HTERT RPE-1 (cell line): ENCODE results near the gene SMIM35.

Experiments
- in situ Hi-C: fragments of 300-500 bp; cut with MboI; formaldehyde crosslinking; loops from 4 replicates; pipeline ENCODE4 v1.14.3; 2020; ENCODE audit warnings: low sequenced_read_pairs

Gene SMIM35

DNA sequence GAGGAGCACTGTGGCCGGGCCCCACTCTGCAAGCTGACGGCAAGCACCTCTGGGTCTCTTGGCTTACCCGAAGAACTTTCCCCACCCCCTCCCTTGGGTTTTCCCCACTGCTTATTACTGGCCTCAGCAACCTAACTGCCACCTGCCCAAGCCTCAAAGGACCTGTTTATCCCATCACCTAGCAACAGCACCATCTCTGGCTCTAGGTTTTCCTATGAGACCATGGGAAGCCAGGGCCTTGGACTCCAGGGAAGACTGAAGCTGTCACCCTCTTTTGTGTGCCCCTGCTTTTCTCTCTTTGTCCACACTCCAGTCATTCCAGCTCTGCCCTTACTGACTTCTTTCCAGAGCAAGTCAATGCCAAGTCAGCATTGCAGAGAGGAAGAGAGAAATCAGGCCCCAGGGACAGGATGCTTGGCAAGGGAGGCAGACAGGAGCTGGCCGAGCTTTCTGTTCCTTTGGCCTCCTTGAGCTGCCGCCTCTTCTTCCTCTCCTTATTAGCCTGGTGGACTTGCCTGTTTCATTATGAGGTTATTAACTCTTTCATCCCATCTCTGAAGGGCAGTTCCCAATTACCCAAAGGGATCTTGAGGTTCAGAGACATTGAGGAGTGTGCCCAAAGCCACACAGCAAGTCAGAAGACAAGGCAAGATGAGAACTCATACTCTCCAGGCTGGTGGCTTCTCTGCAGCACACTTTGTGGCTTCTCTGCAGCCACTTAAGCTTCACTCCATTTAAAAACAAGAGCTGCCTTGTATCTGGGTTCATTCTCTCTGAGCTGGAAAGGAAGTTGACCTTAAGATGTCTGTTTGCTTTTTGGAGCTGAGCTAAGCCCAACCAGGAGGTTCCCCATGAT, at the start of gene SMIM35:
Gene SMIM35, minus strand, starts transcription at position 51 of the 856 bp plus-strand sequence. CDS start 206 bp downstream, outside the sequence.
- in situ Hi-C loops, result no loop called here

DNA sequence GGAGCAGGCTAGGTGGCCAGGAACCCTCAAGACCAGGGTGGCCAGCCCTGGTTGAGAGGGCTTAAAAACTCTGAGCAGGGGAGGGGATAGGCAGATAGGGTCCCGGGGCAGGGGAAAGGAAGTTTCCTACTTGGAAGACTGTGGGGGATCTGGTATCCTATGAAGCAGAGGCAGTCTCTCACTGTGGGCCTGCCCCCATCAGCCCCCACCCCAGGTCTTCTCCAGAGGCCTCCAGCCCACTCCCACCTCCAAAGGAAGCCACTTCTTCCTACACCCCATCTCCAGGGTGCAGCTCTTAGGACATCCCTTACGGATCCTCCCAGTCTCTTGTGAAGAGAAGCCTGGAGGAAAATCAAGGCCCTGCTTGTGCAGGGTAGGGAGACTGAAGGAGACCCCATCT, 49.6 kb upstream of the SMIM35 start:
- in situ Hi-C loops, result no loop called here

DNA sequence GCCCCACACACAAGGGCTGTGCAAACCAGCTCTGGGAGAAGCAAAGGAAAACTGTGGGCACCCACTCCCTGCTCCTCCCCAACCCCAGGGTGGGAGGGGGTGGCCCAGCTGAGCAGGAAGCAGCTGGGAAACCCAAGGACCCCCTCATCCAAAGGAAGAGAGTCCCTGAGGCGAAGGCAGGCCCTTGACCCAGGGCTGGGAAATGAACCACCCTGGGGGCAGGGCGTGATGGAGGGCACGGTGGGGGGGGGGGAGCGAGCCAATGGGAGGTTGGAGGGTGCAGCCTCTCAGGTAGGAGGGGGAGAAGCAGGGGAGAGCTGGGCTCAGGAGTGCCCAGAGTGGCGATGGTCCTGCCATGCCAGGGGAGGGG, 49.0 kb upstream of the SMIM35 start:
- in situ Hi-C loops, result no loop called here

DNA sequence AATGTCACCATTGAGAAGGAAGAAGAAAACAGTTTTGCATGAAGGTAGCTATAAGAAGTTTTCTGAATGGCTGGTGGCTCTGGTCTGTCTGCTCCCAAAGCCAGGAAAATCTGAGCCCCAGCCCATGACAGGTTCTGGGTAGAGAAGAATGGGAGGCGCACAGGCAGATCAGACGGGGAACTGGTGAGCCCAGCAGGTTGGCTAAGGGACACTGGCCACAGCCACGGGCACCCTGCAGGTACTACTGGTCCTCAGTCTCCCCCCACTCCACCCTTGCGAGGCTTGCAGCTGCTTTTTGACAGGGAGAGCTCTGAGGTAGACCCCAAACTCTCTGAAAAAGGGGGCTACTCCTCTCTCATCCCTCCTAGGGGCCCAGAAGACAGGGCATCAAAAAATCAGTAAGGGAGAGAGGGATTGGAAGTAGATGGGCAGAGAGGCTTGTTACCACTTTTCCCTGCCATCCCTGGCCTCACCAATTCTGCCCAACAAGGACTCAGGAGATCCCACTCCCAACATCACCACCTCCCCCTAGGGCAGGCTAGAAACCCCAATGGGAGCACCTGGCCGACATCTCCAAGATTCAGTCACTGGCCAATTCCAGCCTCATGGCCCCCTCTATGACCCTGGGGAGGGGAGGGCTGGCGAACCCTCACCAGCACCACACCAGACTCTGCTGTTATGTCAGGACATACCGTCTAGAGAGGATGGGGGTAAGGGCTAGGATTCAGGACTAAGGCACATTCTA, 48.5 kb upstream of the SMIM35 start:
- in situ Hi-C loops, result no loop called here

DNA sequence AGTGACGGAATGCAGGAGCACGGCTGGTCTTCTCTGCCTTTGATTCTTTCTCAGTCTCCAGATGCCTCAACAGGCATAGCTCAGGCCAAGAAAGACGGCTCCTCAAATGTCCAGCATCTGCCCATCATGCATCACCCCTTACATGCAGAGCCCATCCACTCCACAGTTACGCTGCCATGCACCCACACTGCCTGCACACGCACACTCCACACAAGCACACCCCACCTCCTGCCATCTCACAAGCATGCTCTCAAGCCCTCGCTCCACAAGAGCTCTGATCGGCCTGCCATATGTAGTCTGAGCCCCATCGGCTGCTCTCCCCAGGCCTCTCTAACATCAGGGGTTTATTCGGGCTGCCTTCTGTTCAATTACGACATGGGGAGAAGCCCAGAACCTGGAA, 47.1 kb upstream of the SMIM35 start:
- in situ Hi-C loops, result no loop called here

DNA sequence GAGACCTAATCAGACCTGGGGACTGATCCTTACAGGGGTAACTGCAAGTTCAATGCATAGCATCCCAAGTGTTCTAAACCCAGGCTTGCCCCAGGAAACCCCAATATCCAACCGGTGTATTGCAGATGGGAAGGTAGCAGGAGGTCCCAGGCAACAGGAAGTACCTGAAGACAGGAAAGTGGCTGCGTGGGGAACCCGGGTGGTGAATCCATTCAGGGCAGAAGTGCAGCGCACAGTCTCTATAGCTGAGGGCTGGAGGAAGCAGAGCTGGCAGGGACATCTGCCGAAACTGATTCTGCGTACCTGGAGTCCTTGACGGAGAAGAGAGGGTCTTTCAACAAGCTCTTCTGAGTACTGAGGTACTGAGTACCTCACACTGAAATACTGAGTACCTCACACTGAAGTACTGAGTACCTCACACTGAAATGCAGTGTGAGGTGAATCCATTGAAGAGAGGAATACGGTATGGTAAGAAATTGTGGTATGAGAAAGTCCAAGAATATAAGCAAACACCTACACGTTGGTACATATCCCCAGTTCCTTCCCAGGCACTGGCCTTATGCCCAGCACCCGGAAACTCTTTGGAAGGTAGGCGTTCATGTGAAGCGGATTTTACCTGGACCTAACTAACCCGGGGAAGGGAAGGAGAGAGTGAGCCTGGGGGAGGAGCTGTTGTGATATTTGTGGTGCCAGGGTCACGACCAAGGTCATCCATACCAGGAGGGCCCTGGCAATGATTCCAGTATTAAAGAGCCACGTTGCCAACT, 45.8 kb upstream of the SMIM35 start:
- in situ Hi-C loops, result no loop called here

DNA sequence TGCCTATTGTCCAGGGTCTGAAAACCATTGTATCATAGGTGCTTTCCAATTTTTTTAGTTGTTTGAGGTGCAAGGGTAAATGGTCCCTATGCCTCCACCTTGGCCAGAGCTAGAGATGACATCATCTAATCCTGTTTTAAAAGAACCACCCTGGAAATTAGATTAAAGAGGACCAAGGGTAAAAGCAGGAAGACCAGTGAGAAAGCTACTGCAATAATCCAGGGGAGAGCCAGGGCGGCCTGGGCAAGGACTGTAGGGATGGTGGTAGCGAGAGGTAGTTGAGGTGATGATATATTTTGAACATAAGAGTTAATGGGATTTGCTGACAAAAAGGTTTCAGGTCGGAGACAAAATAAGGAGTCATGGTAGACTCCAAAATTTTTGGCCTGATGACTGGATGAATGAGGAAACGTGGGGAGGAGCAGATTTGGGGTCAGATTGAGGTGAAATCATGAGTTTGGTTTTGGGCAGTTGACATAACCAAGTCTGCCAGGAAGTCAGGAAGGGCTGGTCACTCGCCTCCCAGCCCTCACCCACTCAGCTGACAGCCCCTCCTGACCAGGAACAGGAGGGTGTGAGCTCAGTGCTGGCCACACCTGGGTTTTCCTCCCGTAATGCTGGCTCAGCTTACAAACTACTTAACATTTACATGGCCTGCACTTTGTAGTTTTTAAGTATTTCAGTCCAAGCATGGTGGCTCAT, 42.9 kb upstream of the SMIM35 start:
- in situ Hi-C loops, result no loop called here

DNA sequence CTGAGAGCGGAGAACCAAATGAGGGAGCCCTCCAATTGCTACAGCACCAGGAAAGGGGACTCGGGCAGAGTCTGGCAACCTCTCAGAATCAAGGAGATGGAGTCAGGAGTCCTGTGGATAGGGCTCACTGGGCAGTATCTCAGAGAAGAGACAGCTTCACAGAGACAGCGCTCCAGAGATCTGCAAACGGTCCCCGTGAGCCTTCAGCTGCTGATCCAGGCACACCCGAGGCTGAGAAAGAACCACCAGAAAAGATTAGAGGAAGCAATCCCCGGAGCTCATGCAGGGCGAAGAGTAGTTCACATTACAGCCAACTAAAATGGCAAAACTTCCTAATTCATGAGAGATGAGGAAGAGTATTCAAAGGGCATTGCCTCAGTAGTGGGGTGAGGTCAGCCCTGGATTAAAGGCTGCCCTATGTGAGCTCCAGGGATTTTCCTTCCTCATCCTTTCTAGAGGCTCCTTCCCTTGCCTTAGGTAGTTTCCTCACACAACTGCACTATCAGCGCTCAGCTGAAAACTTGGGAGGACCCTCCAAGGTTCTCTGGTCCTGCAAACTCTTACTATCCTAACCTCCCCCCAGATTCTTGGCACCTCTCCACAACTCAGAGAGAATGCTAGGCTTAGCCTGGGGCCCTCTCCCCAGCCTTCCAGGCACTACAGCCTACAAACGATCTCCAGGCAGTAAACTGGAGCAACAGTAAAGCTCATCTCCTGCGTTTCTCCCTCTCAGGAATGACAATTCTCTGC, 42.1 kb upstream of the SMIM35 start:
- in situ Hi-C loops, result no loop called here

DNA sequence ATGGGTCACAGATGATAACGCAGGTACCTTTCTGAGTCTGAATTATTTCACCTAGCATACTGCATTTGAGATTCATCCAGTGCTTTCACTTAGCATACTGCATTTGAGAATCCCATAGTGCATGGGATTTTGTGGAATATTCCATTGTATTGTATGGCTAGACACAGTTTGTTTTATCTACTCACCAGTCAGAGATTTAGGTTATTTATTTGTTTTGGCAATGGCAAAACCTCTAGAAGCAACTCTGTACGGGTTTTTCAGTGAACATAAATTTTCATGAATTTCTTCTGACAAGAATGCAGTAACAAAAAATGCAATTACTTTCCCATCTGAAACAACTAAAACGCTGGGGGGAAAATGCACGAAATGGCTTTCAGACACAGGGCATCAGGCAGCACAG, 41.5 kb upstream of the SMIM35 start:
- in situ Hi-C loops, result no loop called here

DNA sequence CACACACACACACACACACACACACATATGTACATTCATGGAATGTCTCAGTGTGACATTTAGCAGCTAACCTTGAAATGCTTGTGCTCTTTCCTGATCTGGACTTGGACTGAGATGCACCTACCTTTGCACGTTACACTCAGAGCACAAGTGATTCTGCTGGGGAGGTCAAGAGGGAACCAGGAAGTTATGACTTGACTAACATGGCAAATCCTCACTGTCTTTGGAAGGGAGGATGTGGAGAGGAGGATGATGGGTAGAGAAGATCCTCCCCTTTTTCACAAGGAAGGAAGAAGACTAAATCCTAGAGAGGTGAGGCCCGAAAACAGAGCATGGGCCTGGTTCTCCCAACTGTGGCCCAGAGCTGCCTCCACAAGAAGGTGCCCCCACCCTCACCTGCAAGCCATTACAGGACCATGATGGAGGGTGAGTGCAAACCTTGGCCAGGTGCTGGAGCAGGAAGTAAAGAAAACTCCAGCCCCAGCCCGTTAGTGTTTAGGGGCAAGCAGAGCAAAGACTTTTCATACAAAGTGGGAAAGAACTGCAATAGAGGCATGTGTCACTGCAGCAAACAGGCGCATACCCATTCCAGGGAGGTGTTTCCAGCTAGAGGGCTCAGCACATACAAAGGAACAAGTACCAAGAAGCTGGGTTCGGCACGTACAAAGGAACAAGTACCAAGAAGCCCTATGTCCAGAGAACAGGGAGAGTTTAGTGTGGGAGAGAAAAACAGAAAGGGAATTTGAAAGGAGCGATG, 39.5 kb upstream of the SMIM35 start:
- in situ Hi-C loops, result no loop called here

DNA sequence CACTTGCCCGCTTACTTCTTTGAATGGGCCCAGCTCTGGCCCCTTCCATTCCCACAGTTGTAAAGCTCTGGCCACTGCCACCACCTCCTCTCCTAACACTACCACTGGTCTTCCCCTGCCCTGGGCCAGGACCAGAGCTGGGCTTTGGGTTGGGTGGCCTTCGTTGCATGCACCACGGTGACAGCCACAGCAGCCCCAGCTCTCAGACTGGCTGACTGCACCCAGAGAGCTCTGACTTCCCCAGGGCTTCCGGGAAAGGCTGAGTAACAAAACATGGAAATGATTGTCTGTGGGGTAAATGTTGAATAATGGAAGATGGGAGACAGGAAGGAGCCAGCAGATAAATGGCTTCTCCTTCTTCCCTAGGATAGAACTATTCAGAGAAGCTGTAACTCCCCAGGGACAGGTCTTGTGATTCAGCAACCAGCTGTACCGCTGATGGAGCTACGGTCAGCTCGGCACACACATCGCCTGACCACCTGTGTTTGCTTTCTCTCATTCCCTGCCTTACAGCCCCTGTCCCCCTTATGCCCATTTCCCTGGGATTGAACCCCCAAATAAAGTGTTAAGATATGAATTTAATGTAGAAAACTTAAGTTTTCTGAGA, 38.3 kb upstream of the SMIM35 start:
- in situ Hi-C loops, result no loop called here

DNA sequence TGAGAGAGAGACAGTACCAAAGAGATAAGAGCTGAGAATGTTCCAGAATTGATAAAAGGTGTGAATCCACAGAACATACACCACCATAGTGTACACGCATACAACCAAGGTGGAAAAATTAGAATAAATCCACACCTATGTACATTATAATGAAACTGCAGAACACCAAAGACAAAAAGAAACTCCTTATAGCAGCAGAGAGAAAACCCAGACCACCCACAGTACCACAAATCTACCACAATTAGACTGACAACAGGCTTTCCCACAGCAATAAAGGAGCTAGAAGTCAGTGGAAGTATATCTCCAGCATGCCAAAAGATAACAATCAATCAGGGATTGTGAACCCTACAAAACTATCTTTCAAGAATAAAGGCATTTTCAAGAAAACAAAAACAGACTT, 34.0 kb upstream of the SMIM35 start:
- in situ Hi-C loops, result no loop called here

DNA sequence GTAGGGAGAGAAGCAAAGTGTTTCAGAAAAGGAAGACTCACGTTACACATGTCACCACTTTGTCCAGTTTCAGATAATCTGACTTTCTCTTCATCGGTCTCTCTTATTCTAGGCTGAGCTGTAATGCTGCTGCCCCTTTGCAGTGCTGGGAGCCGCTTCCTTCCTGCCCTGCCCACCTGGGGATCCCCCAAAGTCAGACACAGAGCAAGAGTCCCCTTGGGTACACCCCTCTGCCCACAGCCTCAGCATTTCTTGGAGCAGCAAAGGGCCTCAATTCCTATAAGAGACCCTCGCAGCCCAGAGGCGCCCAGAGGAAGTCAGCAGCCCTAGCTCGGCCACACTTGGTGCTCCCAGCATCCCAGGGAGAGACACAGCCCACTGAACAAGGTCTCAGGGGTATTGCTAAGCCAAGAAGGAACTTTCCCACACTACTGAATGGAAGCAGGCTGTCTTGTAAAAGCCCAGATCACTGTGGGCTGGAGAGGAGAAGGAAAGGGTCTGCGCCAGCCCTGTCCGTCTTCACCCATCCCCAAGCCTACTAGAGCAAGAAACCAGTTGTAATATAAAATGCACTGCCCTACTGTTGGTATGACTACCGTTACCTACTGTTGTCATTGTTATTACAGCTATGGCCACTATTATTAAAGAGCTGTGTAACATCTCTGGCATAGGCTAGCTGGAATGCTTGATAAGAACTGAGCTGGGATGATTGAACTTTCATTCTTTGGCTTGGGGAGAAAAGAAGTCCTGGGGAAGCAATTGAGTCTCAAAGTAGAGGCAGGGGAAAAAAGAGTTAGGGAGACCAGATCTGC, 31.2 kb upstream of the SMIM35 start:
- in situ Hi-C loops, result no loop called here

DNA sequence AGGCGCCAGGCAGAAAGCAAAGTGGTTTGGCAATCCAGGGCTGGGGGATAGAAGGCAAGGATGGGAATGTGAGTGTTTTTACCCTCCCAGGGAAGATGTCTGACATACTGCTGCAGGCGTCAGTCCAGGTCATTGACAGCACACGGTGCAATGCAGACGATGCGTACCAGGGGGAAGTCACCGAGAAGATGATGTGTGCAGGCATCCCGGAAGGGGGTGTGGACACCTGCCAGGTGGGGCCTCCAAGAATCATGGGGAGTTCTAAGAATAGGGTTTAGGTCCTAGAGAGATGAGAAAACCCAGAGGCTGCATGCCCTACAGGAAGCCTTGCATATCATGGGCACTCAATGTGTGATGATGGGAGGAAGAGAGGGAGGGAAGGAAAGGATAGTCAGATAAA, 28.3 kb upstream of the SMIM35 start:
- in situ Hi-C loops, result no loop called here

DNA sequence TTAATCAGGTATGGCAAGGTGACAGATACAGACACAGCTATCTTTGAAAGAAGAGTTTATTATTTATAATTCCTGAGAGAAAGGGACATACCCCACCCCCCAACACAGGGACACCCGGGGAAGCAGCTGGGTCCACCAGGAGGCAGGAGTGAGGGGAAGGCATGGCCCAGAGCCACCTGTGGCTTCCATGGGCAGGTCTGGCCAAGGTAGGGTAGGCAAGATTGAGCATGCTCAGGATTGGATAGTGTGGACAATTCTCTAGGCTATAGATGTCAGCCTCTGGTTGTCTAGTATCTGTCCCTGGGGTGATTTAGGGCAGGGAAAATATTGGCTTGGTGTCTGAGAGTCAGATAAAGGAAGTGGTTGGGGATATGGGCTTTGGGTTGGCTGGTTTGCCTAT, 27.5 kb upstream of the SMIM35 start:
- in situ Hi-C loops, result no loop called here

DNA sequence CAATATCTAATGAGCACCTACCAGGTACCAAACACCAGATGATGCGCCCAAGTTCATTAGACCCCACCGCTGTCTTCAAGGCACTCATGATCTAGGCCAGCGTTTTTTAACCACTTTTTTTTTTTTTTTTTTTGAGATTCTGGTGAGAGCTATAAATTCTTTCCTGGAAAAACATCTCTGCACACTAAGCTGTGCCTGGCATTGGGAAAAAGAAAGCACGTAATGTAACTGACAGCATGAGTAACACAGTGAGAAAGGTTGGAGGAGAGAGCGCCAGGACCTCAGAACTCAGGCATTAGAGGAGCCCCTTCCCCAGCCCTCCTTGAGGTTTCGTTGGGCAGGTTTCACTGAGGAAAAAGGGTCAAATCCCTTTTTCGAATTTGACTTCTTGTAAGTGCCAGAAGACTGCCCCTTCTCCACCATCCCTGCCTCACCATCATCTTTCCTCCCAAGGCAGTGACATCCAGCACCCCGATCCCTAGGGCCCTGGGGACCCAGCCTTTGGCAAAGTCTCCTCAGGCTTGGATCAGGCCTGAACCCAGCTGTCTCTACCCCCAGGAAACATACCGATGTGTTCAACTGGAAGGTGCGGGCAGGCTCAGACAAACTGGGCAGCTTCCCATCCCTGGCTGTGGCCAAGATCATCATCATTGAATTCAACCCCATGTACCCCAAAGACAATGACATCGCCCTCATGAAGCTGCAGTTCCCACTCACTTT, 26.1 kb upstream of the SMIM35 start:
- in situ Hi-C loops, result no loop called here

DNA sequence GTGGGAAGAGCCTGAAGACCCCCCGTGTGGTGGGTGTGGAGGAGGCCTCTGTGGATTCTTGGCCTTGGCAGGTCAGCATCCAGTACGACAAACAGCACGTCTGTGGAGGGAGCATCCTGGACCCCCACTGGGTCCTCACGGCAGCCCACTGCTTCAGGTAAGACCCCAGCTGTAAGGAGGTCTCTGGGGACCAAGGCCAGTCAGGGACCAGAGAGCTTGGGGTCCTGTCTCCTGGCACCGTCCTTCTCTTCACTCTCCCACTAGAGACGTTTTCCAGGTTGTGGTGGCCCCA, 24.9 kb upstream of the SMIM35 start:
- in situ Hi-C loops, result no loop called here
